Loucy (cell line): ENCODE data around the gene RYR2.

ENCODE experiments used
- H2AFZ ChIP-seq: fragments of 200-600 bp; sonication (generic); 2 replicates; pipeline ENCODE4 v1.6.0; 2016; ENCODE audit warnings: antibody characterized with exemption, mild to moderate bottlenecking, low read length, moderate library complexity
- H3F3A ChIP-seq: fragments of 200-600 bp; 2 replicates; pipeline ENCODE4 v1.6.0; 2016; ENCODE audit warnings: antibody characterized with exemption, low read depth, mild to moderate bottlenecking
- H3K27me3 ChIP-seq: fragments of 200-600 bp; sonication (generic); 2 replicates; pipeline ENCODE4 v1.6.1; 2014; ENCODE audit warnings: low read length, mild to moderate bottlenecking; ENCODE audit not compliant: insufficient read depth, poor library complexity, severe bottlenecking
- H3K36me3 ChIP-seq: fragments of 200-600 bp; sonication (generic); 2 replicates; pipeline ENCODE4 v1.6.1; 2016; ENCODE audit warnings: low read length; ENCODE audit not compliant: insufficient read depth
- H3K4me1 ChIP-seq: fragments of 200-600 bp; sonication (generic); 2 replicates; pipeline ENCODE4 v1.5.1; 2014; ENCODE audit warnings: low read length, mild to moderate bottlenecking; ENCODE audit not compliant: insufficient read depth, poor library complexity, severe bottlenecking
- H3K4me2 ChIP-seq: fragments of 200-600 bp; sonication (generic); 2 replicates; pipeline ENCODE4 v1.6.0; 2014; ENCODE audit warnings: antibody characterized with exemption, low read length, low read depth, mild to moderate bottlenecking; ENCODE audit not compliant: poor library complexity, severe bottlenecking
- H3K4me3 ChIP-seq: fragments of 200-600 bp; sonication (generic); 2 replicates; pipeline ENCODE4 v1.5.1; 2014; ENCODE audit warnings: low read length, mild to moderate bottlenecking, mixed read lengths; ENCODE audit not compliant: poor library complexity, severe bottlenecking
- H3K79me2 ChIP-seq: fragments of 200-600 bp; sonication (generic); 2 replicates; pipeline ENCODE4 v1.6.1; 2014; ENCODE audit warnings: low read length; ENCODE audit not compliant: insufficient read depth
- H3K9ac ChIP-seq: fragments of 200-600 bp; sonication (generic); 2 replicates; pipeline ENCODE4 v1.6.0; 2014; ENCODE audit warnings: mild to moderate bottlenecking, low read depth, low read length, moderate library complexity; ENCODE audit not compliant: poor library complexity, severe bottlenecking
- H3K9me2 ChIP-seq: fragments of 200-600 bp; sonication (generic); replicated peaks from 2 replicates; pipeline ENCODE4 v1.6.1; 2016; ENCODE audit warnings: low read depth, low read length, mixed read lengths
- H3K9me3 ChIP-seq: fragments of 200-600 bp; sonication (generic); 2 replicates; pipeline ENCODE4 v1.6.1; 2014; ENCODE audit warnings: mild to moderate bottlenecking, antibody characterized with exemption, low read length, low read depth; ENCODE audit not compliant: insufficient read depth
- H4K20me1 ChIP-seq: fragments of 200-600 bp; sonication (generic); 2 replicates; pipeline ENCODE4 v1.6.0; 2014; ENCODE audit warnings: antibody characterized with exemption, low read length, mild to moderate bottlenecking; ENCODE audit not compliant: insufficient read depth, poor library complexity, severe bottlenecking
- CTCF ChIP-seq: fragments of 200-600 bp; sonication (generic); conservative IDR thresholded peaks from 2 replicates; pipeline ENCODE4 v1.5.1; 2014; ENCODE audit warnings: mild to moderate bottlenecking, antibody characterized with exemption, low read length
- EZH2phosphoT487 ChIP-seq: fragments of 200-600 bp; IDR thresholded peaks from 2 replicates; pipeline ENCODE4 v1.6.1; 2018; ENCODE audit warnings: antibody characterized with exemption, mild to moderate bottlenecking, moderate library complexity, borderline replicate concordance

Gene RYR2

GRCh38 chr1:237583270-237583669, 541.3 kb downstream of the RYR2 start:
- Histone ChIP-seq H3K4me3 (no peak overlapping the region), H3K4me2 (no peak overlapping the region), H3K36me3 (no peaks in the 10 kb centered on the region), H3K9me2 (no peaks in the 10 kb centered on the region), H4K20me1 (no peaks in the 10 kb centered on the region), H3K9ac (no peak overlapping the region), H3K27me3 (no peaks in the 10 kb centered on the region), H3K9me3 (no peaks in the 10 kb centered on the region; the same call in 1 of the 2 replicates), H3K79me2 (no peaks in the 10 kb centered on the region), H3F3A (no peaks in the 10 kb centered on the region), H3K4me1 (no peaks in the 10 kb centered on the region), H2AFZ (no peak overlapping the region)
- TF ChIP-seq CTCF, result no peak
- no peak for TF ChIP-seq EZH2phosphoT487

- H2AFZ ChIP-seq, result no peak overlapping the region
- H3K79me2 ChIP-seq, result no peaks in the 10 kb centered on the region
- no peaks in the 10 kb centered on the region for H3K9me2 ChIP-seq
- H3K9ac ChIP-seq, result no peak overlapping the region
- H3K27me3 ChIP-seq, result no peaks in the 10 kb centered on the region
- no peak overlapping the region for H3K4me2 ChIP-seq
- no peaks in the 10 kb centered on the region for H3F3A ChIP-seq
- H3K4me3 ChIP-seq, result no peak overlapping the region
- no peak for TF ChIP-seq CTCF
- no peak for TF ChIP-seq EZH2phosphoT487
- no peaks in the 10 kb centered on the region for H3K36me3 ChIP-seq
- no peaks in the 10 kb centered on the region; the same call in 1 of the 2 replicates for H3K9me3 ChIP-seq
- no peaks in the 10 kb centered on the region for H4K20me1 ChIP-seq
- H3K4me1 ChIP-seq, result no peaks in the 10 kb centered on the region
Observed at GRCh38 chr1:237583756-237584155, 541.8 kb downstream of the RYR2 start.

DNA sequence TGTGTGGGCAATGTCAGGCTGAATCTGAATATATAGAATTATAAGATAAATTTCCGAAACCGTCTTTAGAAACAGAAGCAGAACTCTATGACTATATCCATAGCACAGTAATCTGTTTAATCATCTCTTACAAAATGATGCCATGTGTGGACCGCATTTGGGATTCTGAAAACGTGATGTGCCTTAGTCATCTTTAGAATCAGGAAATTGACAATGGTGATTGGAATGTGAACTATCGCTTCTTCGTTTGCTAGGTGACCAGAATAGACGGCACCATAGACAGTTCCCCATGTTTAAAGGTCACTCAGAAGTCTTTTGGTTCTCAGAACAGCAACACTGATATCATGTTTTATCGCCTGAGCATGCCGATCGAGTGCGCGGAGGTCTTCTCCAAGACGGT, 548.4 kb downstream of the RYR2 start:
- Histone ChIP-seq H3K36me3 (no peaks in the 10 kb centered on the region), H3K27me3 (no peaks in the 10 kb centered on the region), H3F3A (no peaks in the 10 kb centered on the region), H3K9me2 (no peaks in the 10 kb centered on the region), H3K4me3 (no peak overlapping the region), H4K20me1 (no peaks in the 10 kb centered on the region), H3K9ac (no peak overlapping the region), H2AFZ (no peak overlapping the region), H3K79me2 (no peaks in the 10 kb centered on the region), H3K4me1 (no peaks in the 10 kb centered on the region), H3K9me3 (no peaks in the 10 kb centered on the region; the same call in 1 of the 2 replicates), H3K4me2 (no peak overlapping the region)
- TF ChIP-seq EZH2phosphoT487 (no peak), CTCF (no peak)
